Measurements from ENCODE around the gene DRAP1. TPM values are rescaled to one million over a fixed set of nuclear protein-coding genes. Genes with fewer than 3 reads are reported as not detected.
A peak's percentile ranks its signal among the peaks of the same experiment; 100 is the strongest.

Gene DRAP1
- total and polyA plus RNA-seq, 9 of the 15 experiments (the other 6 are each of a cell fraction or from before 2014, with no cell fraction given), result 9.6 to 200 (median 92.9) TPM

GRCh38 chr11:65888163-65888814, 30.9 kb upstream of the DRAP1 start, which contains the start of gene FIBP (continued):
- TF ChIP-seq SP2 (IDR thresholded peaks at IDR 0.05; ENCODE audit: extremely low read depth, low read depth, low read length, poor library complexity, severe bottlenecking), result no peak
- TF ChIP-seq STAT5B (CRISPR knock-in tag; IDR thresholded peaks at IDR 0.05), result no peak
- peak; percentile 81; the same call in 1 of the 2 replicates for TF ChIP-seq XRCC5 (IDR thresholded peaks at IDR 0.05; ENCODE audit: low read depth, low read length)
- TF ChIP-seq GTF3C2 (IDR thresholded peaks at IDR 0.05; ENCODE audit: borderline replicate concordance, extremely low read depth, insufficient read length), result no peak
- no peak for TF ChIP-seq ZNF445 (CRISPR knock-in tag; IDR thresholded peaks at IDR 0.05; ENCODE audit: low read depth)
- TF ChIP-seq MYBL2 (IDR thresholded peaks at IDR 0.05; ENCODE audit: low read depth), result no peak
- no peak for TF ChIP-seq MYBL2 (CRISPR knock-in tag; IDR thresholded peaks at IDR 0.05; ENCODE audit: borderline replicate concordance)
- TF ChIP-seq, protein P1, sequence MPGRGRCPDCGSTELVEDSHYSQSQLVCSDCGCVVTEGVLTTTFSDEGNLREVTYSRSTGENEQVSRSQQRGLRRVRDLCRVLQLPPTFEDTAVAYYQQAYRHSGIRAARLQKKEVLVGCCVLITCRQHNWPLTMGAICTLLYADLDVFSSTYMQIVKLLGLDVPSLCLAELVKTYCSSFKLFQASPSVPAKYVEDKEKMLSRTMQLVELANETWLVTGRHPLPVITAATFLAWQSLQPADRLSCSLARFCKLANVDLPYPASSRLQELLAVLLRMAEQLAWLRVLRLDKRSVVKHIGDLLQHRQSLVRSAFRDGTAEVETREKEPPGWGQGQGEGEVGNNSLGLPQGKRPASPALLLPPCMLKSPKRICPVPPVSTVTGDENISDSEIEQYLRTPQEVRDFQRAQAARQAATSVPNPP (IDR thresholded peaks at IDR 0.05; ENCODE audit: borderline replicate concordance, insufficient read depth, insufficient read length), result no peak
- no peak for TF ChIP-seq SMAD1 (IDR thresholded peaks at IDR 0.05; ENCODE audit: low read depth, low read length, partially characterized antibody)
- TF ChIP-seq ATF3 (IDR thresholded peaks at IDR 0.05), result no peak
- 0 out of 2 replicates have a peak, but pooled peaks have one; percentile 65 for TF ChIP-seq ATF3 (CRISPR knock-in tag; conservative IDR thresholded peaks at IDR 0.05)
- TF ChIP-seq ZNF77 (CRISPR knock-in tag; IDR thresholded peaks at IDR 0.05), result no peak
- no peak for TF ChIP-seq ZNF324 (CRISPR knock-in tag; IDR thresholded peaks at IDR 0.05)
- TF ChIP-seq BCOR (IDR thresholded peaks at IDR 0.05), result 0 out of 2 replicates have a peak, but pooled peaks have one; percentile 13
- TF ChIP-seq MIER1 (IDR thresholded peaks at IDR 0.05; ENCODE audit: low read depth), result no peak
- no peak for TF ChIP-seq ZNF778 (CRISPR knock-in tag; IDR thresholded peaks at IDR 0.05)
- TF ChIP-seq POLR3A (IDR thresholded peaks at IDR 0.05; ENCODE audit: borderline replicate concordance, extremely low read depth, insufficient read depth, insufficient read length), result no peak
- no peak for TF ChIP-seq ZNF785 (CRISPR knock-in tag; IDR thresholded peaks at IDR 0.05)
- TF ChIP-seq KLF16 (IDR thresholded peaks at IDR 0.05), result no peak
- no peak for TF ChIP-seq KLF10 (CRISPR knock-in tag; IDR thresholded peaks at IDR 0.05)
- TF ChIP-seq ZNF717 (CRISPR knock-in tag; IDR thresholded peaks at IDR 0.05), result no peak
- TF ChIP-seq ETS1 (conservative IDR thresholded peaks at IDR 0.05; ENCODE audit: control insufficient read depth, low read depth, low read length), result peak; percentile 62
- no peak for TF ChIP-seq ZSCAN29 (IDR thresholded peaks at IDR 0.05)
